Stomach (tissue), 9 donors: ENCODE measurements around the gene TPO. TPM values are rescaled to one million over a fixed set of nuclear protein-coding genes. Genes with fewer than 3 reads are reported as not detected.

Experiments used
- DNase-seq, 2 donors: peaks; one replicate each; pipeline versions ENCODE4 v3.0.0 to v3.0.0-alpha.2; 2013 to 2019
- H3K27ac ChIP-seq, 5 donors: fragments of 200-600 bp in 4 of 5; sonication (generic) in 4 of 5; one replicate each; pipeline ENCODE4 v1.5.1; 2013 to 2019; ENCODE audit warnings: mild to moderate bottlenecking in 1 of 5, moderate library complexity in 1 of 5
- H3K27me3 ChIP-seq, 3 donors: fragments of 200-600 bp; sonication (generic); one replicate each; pipeline ENCODE4 v1.5.1; 2017 to 2019; ENCODE audit warnings: mixed run types in 1 of 3
- H3K36me3 ChIP-seq, 4 donors: fragments of 200-600 bp; sonication (generic); 1 replicate in 3 of 4; 2 replicates in 1 of 4; pipeline ENCODE4 v1.5.1; 2016 to 2019
- H3K4me1 ChIP-seq, 4 donors: fragments of 200-600 bp; sonication (generic); one replicate each; pipeline ENCODE4 v1.5.1; 2016 to 2019
- H3K4me3 ChIP-seq, 4 donors: fragments of 200-600 bp; sonication (generic) in 3 of 4; one replicate each; pipeline ENCODE4 v1.5.1; 2016 to 2019; ENCODE audit warnings: mild to moderate bottlenecking in 1 of 4
- H3K9me3 ChIP-seq, 4 donors: fragments of 200-600 bp; sonication (generic); one replicate each; pipeline ENCODE4 v1.5.1; 2016 to 2019
- CTCF ChIP-seq, 7 experiments: fragments of 450-650 bp in 4 of 7; fragments of 200-600 bp in 3 of 7; sonication (generic) in 3 of 7; IDR thresholded peaks; one replicate each; pipeline ENCODE4 v1.5.1; 2016 to 2019; ENCODE audit warnings: antibody characterized with exemption in 7 of 7, control low read depth in 2 of 7, mild to moderate bottlenecking in 1 of 7
- EP300 ChIP-seq: sonication (generic); formaldehyde crosslinking; IDR thresholded peaks from one replicate; pipeline ENCODE4 v1.6.1; 2017; ENCODE audit warnings: antibody characterized with exemption
- POLR2A ChIP-seq, 4 donors: fragments of 450-650 bp; IDR thresholded peaks; one replicate each; pipeline ENCODE4 v1.6.1; 2016; ENCODE audit warnings: antibody characterized with exemption in 4 of 4, control low read depth in 2 of 4, mild to moderate bottlenecking in 1 of 4, moderate library complexity in 1 of 4
- POLR2AphosphoS5 ChIP-seq, 3 donors: sonication (generic); formaldehyde crosslinking; IDR thresholded peaks; one replicate each; pipeline ENCODE4 v1.6.1; 2016; ENCODE audit warnings: antibody characterized with exemption in 3 of 3
- WGBS, 5 donors: extraction: QIAGEN DNeasy Blood & Tissue Kit in 3 of 5; methylation state at CpG; one replicate each; pipeline versions ENCODE4 v1.1.5 to v1.1.7; 2013 to 2018; 5-methylcytosine and 5-hydroxymethylcytosine counted together
- intact Hi-C: fragments of 100-400 bp; cut with DNase I; formaldehyde crosslinking; loops from one replicate; pipeline ENCODE4 v1.15.1; 2023; ENCODE audit warnings: low total_unique reads
- polyA plus RNA-seq, 3 donors: library from polyadenylated mRNA; stranded (reverse); fragments of 200-250 nt; gene quantifications; one replicate each; pipeline ENCODE4 v1.2.3, GENCODE V29; 2013
- total RNA-seq, 5 donors: library from RNA; depleted of rRNA; stranded (reverse); fragments of >200 nt; gene quantifications; one replicate each; pipeline versions ENCODE4 v1.1.0 to v1.2.3, GENCODE V29; 2014 to 2016
- donor health status: healthy with polysubstance abuse.
- donor health status: Bipolar disorder and iron deficiency.
- donor health status: healthy.

Gene TPO
- total and polyA plus RNA-seq, 8 donors = 0.37 to 92.4 (median 4.3) TPM

DNA sequence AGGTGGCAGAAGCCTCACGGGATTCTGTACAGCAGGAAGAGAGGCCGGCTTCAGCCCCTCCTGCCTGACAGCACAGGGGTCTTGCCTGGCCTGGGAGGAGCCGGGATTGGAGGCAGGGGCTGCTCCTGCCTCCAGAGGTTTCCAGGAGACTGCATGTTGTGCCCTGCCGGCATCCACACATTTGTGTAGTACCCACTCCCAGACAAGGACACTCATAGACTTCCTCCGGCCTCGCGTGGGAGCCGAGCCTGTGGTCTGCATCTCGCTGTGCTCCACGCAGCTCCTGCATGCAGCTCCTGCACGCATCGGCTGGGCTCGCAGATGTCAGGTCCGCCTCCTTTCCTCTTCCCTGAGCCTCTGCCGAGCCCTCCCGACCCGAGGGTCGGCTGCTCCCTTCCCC lies 34.7 kb downstream of the TPO start:
- Histone ChIP-seq H3K4me3 (no peak overlapping the region), H3K27ac (no peak overlapping the region), H3K9me3 (peaks cover 0 to 7% (median 0%) of the 10 kb centered on the region in 4 donors), H3K27me3 (peaks cover 0 to 29% (median 0%) of the 10 kb centered on the region in 3 donors), H3K4me1 (no peaks in the 10 kb centered on the region), H3K36me3 (no peaks in the 10 kb centered on the region)
- TF ChIP-seq CTCF (IDR thresholded peaks at IDR 0.05) (no peak), POLR2AphosphoS5 (IDR thresholded peaks at IDR 0.05) (no peak), EP300 (no peak), POLR2A (IDR thresholded peaks at IDR 0.05) (no peak)
- 53 to 64% (median 57%) methylated on average over 14 to 18 of the region's 18 CpGs for WGBS, 5 donors
- intact Hi-C loops = no loop called here
- no peak for DNase-seq

DNA sequence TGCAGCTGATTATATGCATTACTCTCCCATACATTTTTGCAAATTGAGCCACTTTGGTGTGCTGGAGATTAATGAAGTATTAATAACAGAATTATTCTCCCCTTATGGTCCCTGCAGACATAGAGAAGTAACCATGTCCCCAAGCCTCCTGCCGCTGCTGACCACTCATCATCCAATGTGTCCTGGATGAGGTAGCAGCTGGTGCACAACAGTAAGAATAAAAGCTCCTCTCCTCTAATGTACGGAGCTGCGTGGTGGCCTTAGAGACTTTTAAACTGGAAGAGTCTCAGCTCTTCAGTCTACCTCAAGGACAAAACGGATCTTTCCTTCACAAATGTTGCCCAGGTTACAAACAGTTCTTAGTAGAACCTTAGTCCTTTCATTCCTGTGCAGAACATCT lies 37.7 kb downstream of the TPO start:
- Histone ChIP-seq H3K9me3 (peaks cover 0 to 7% (median 0%) of the 10 kb centered on the region in 4 donors), H3K4me1 (no peaks in the 10 kb centered on the region), H3K36me3 (no peaks in the 10 kb centered on the region), H3K27ac (no peak overlapping the region), H3K27me3 (peaks cover 0 to 36% (median 0%) of the 10 kb centered on the region in 3 donors), H3K4me3 (no peak overlapping the region)
- WGBS, 5 donors = 47 to 62% (median 56%) methylated on average over 4 of the region's 4 CpGs
- no peak for DNase-seq
- TF ChIP-seq EP300 (no peak), CTCF (IDR thresholded peaks at IDR 0.05) (no peak), POLR2A (IDR thresholded peaks at IDR 0.05) (no peak), POLR2AphosphoS5 (IDR thresholded peaks at IDR 0.05) (no peak)
- intact Hi-C loops = no loop called here

DNA sequence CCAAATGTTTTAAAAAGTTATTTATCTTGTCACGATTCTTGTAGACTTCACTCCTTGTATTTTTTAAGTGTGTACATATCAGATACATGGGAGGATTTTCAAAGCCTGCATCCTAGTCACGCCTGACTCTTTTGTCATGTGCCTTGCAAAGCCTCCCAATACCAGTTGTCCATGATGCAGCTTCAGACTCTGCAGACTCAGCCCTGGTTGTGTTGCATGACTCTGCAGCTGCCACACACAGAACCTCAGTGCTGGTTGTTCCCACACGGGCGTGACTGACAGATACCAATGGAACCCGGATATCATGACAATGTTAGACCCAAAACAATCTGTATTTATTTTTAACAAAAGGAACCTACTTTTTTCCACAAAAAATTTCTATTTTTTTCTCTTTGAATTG lies 38.2 kb downstream of the TPO start:
- Histone ChIP-seq H3K9me3 (peaks cover 0 to 7% (median 0%) of the 10 kb centered on the region in 4 donors), H3K27me3 (peaks cover 0 to 36% (median 0%) of the 10 kb centered on the region in 3 donors), H3K27ac (no peak overlapping the region), H3K4me1 (no peaks in the 10 kb centered on the region), H3K36me3 (no peaks in the 10 kb centered on the region), H3K4me3 (no peak overlapping the region)
- 69 to 88% (median 76%) methylated on average over 5 of the region's 5 CpGs for WGBS, 5 donors
- TF ChIP-seq POLR2A (IDR thresholded peaks at IDR 0.05) (no peak), POLR2AphosphoS5 (IDR thresholded peaks at IDR 0.05) (no peak), EP300 (no peak), CTCF (IDR thresholded peaks at IDR 0.05) (no peak)
- intact Hi-C loops = no loop called here
- no peak for DNase-seq

GRCh38 chr2:1453561-1453960 lies 40.3 kb downstream of the TPO start:
- no peak for DNase-seq
- Histone ChIP-seq H3K9me3 (no peaks in the 10 kb centered on the region), H3K4me1 (no peaks in the 10 kb centered on the region), H3K27ac (no peak overlapping the region), H3K27me3 (peaks cover 0 to 21% (median 0%) of the 10 kb centered on the region in 3 donors), H3K36me3 (no peaks in the 10 kb centered on the region), H3K4me3 (no peak overlapping the region)
- TF ChIP-seq POLR2AphosphoS5 (IDR thresholded peaks at IDR 0.05) = no peak
- TF ChIP-seq POLR2A (IDR thresholded peaks at IDR 0.05) = no peak
- intact Hi-C loops = no loop called here
- WGBS, 5 donors = 80 to 92% (median 86%) methylated on average over 9 to 12 of the region's 12 CpGs

DNA sequence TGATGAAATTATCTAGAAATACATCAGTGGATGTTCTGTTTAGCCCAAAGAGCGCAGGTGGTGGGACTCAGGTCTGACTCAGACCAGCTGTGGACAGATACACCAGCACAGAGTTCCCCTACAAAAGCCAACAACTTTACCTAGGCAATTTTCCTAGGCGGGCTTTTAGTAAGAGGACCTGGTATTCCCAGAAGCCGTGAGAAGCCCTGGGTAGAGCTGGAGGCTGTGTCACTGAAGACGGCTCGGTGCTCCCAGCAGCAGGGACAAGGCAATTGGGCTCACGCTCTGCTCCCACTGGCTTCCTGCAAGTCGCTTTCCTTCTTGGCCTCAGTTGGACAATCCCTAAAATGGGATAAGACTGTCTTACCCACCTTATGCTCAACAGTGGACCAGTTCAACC lies 41.1 kb downstream of the TPO start:
- WGBS, 5 donors = 84 to 91% (median 86%) methylated on average over 6 to 7 of the region's 7 CpGs
- H3K4me1 ChIP-seq = no peaks in the 10 kb centered on the region
- no peak for DNase-seq
- no peaks in the 10 kb centered on the region for H3K36me3 ChIP-seq
- no peaks in the 10 kb centered on the region for H3K9me3 ChIP-seq
- intact Hi-C loops = no loop called here
- TF ChIP-seq EP300 (no peak), POLR2A (IDR thresholded peaks at IDR 0.05) (no peak), CTCF (IDR thresholded peaks at IDR 0.05) (no peak), POLR2AphosphoS5 (IDR thresholded peaks at IDR 0.05) (no peak)
- no peak overlapping the region for H3K4me3 ChIP-seq
- H3K27ac ChIP-seq = no peak overlapping the region
- H3K27me3 ChIP-seq = peaks cover 0 to 16% (median 0%) of the 10 kb centered on the region in 3 donors
